DND-41 (cell line): ENCODE data around the gene SPATS2.

Source experiments
- ATAC-seq: fragments of 200-7000 bp; cut with Tn5 transposase; 3 replicates; pipeline ENCODE4 v1.9.1; 2021; ENCODE audit warnings: low read depth; ENCODE audit not compliant: insufficient read depth
- DNase-seq: peaks from one replicate; pipeline ENCODE4 v3.0.0-alpha.2; 2020
- H2AFZ ChIP-seq: 2 replicates; pipeline ENCODE4 v1.6.0; 2012; ENCODE audit warnings: low read depth, low read length
- H3K27ac ChIP-seq: 2 replicates; pipeline ENCODE4 v1.5.1; 2012; ENCODE audit warnings: low read length, inconsistent platforms
- H3K27me3 ChIP-seq: fragments of 200-600 bp; sonication (generic); 2 replicates; pipeline ENCODE4 v1.6.0; 2012; ENCODE audit warnings: low read length, mild to moderate bottlenecking, inconsistent platforms; ENCODE audit not compliant: insufficient read depth, poor library complexity
- H3K36me3 ChIP-seq: 2 replicates; pipeline ENCODE4 v1.5.1; 2012; ENCODE audit warnings: low read length, inconsistent platforms; ENCODE audit not compliant: insufficient read depth
- H3K4me1 ChIP-seq: 2 replicates; pipeline ENCODE4 v1.5.1; 2012; ENCODE audit warnings: mild to moderate bottlenecking, low read length; ENCODE audit not compliant: insufficient read depth
- H3K4me2 ChIP-seq: 2 replicates; pipeline ENCODE4 v1.6.0; 2012; ENCODE audit warnings: mild to moderate bottlenecking, moderate library complexity, low read length, inconsistent platforms; ENCODE audit not compliant: insufficient read depth
- H3K4me3 ChIP-seq, 2 experiments: fragments of 200-600 bp in 1 of 2; shearing (Covaris generic) in 1 of 2; 2 replicates each; pipeline ENCODE4 v1.5.1; 2012 to 2016; ENCODE audit warnings: inconsistent platforms in 2 of 2, low read length in 2 of 2, mild to moderate bottlenecking in 2 of 2, low read depth in 1 of 2, moderate library complexity in 1 of 2
- H3K79me2 ChIP-seq: 2 replicates; pipeline ENCODE4 v1.6.0; 2012; ENCODE audit warnings: low read length, inconsistent platforms; ENCODE audit not compliant: insufficient read depth
- H3K9ac ChIP-seq: 2 replicates; pipeline ENCODE4 v1.6.0; 2012; ENCODE audit warnings: low read depth, mild to moderate bottlenecking, inconsistent platforms, low read length, moderate library complexity
- H3K9me3 ChIP-seq: 2 replicates; pipeline ENCODE4 v1.5.1; 2012; ENCODE audit warnings: low read length, moderate library complexity, mild to moderate bottlenecking, inconsistent platforms; ENCODE audit not compliant: insufficient read depth, severe bottlenecking
- H4K20me1 ChIP-seq: 2 replicates; pipeline ENCODE4 v1.6.0; 2012; ENCODE audit warnings: low read length; ENCODE audit not compliant: insufficient read depth
- CTCF ChIP-seq: IDR thresholded peaks from 2 replicates; pipeline ENCODE4 v1.5.1; 2012; ENCODE audit warnings: borderline replicate concordance, low read length, moderate library complexity, mild to moderate bottlenecking; ENCODE audit not compliant: poor library complexity, severe bottlenecking; ENCODE audit errors: extremely low read depth
- EZH2 ChIP-seq: IDR thresholded peaks from 3 replicates; pipeline ENCODE4 v1.6.1; 2012; ENCODE audit warnings: borderline replicate concordance, low read depth, mild to moderate bottlenecking, moderate library complexity, low read length, inconsistent platforms; ENCODE audit not compliant: severe bottlenecking

Gene SPATS2

GRCh38 chr12:49501895-49502294, 134.6 kb downstream of the SPATS2 start:
- Histone ChIP-seq H4K20me1 (no peaks in the 10 kb centered on the region), H3K9ac (no peak overlapping the region), H3K4me1 (no peaks in the 10 kb centered on the region), H3K27me3 (no peaks in the 10 kb centered on the region), H3K36me3 (peaks cover 36% of the 10 kb centered on the region), H3K4me2 (no peak overlapping the region), H3K4me3 (no peak overlapping the region), H3K9me3 (no peaks in the 10 kb centered on the region), H3K79me2 (no peaks in the 10 kb centered on the region), H3K27ac (no peak overlapping the region), H2AFZ (no peak overlapping the region)
- ATAC-seq (no peak), DNase-seq (no peak)
- no peak for TF ChIP-seq CTCF
- no peak for TF ChIP-seq EZH2

GRCh38 chr12:49502590-49502989, 135.3 kb downstream of the SPATS2 start:
- Histone ChIP-seq H3K27me3 (no peaks in the 10 kb centered on the region), H4K20me1 (no peaks in the 10 kb centered on the region), H3K4me2 (no peak overlapping the region), H3K4me3 (no peak overlapping the region), H2AFZ (no peak overlapping the region), H3K27ac (no peak overlapping the region), H3K4me1 (no peaks in the 10 kb centered on the region), H3K79me2 (no peaks in the 10 kb centered on the region), H3K9ac (no peak overlapping the region), H3K9me3 (no peaks in the 10 kb centered on the region), H3K36me3 (peaks cover 33% of the 10 kb centered on the region)
- no peak for DNase-seq
- TF ChIP-seq CTCF, result no peak
- no peak for TF ChIP-seq EZH2
- no peak for ATAC-seq

GRCh38 chr12:49503674-49504180, 136.5 kb downstream of the SPATS2 start:
- Histone ChIP-seq H3K27me3 (no peaks in the 10 kb centered on the region), H4K20me1 (no peaks in the 10 kb centered on the region), H3K79me2 (no peaks in the 10 kb centered on the region), H3K9me3 (no peaks in the 10 kb centered on the region), H3K9ac (no peak overlapping the region), H2AFZ (no peak overlapping the region), H3K4me2 (no peak overlapping the region), H3K4me3 (no peak overlapping the region), H3K4me1 (no peaks in the 10 kb centered on the region), H3K27ac (no peak overlapping the region), H3K36me3 (peaks cover 33% of the 10 kb centered on the region)
- no peak for DNase-seq
- no peak for ATAC-seq
- no peak for TF ChIP-seq EZH2
- no peak for TF ChIP-seq CTCF

GRCh38 chr12:49505672-49506071, 138.4 kb downstream of the SPATS2 start:
- ATAC-seq (no peak), DNase-seq (no peak)
- no peaks in the 10 kb centered on the region for H3K79me2 ChIP-seq
- H3K27ac ChIP-seq, result no peak overlapping the region
- H3K27me3 ChIP-seq, result no peaks in the 10 kb centered on the region
- no peaks in the 10 kb centered on the region for H3K9me3 ChIP-seq
- no peaks in the 10 kb centered on the region for H3K4me1 ChIP-seq
- H3K4me3 ChIP-seq, result no peak overlapping the region
- H3K4me2 ChIP-seq, result no peak overlapping the region
- H4K20me1 ChIP-seq, result no peaks in the 10 kb centered on the region
- no peak for TF ChIP-seq EZH2
- TF ChIP-seq CTCF, result no peak
- no peak overlapping the region for H2AFZ ChIP-seq
- H3K36me3 ChIP-seq, result peaks cover 21% of the 10 kb centered on the region
- no peak overlapping the region for H3K9ac ChIP-seq
